CD14-positive monocyte (primary cell): ENCODE results near the gene TRPM2. TPM values are rescaled to one million over a fixed set of nuclear protein-coding genes. Genes with fewer than 3 reads are reported as not detected.

Source experiments
- DNase-seq, 3 donors: peaks; one replicate each; pipeline ENCODE4 v3.0.0-alpha.2; 2011 to 2022
- H2AFZ ChIP-seq: 2 replicates; pipeline ENCODE4 v1.6.0; 2012; ENCODE audit warnings: mild to moderate bottlenecking, low read depth, low read length, inconsistent platforms; ENCODE audit not compliant: insufficient read depth, poor library complexity, severe bottlenecking
- H3K27ac ChIP-seq, 2 donors: 1 replicate in 1 of 2; 2 replicates in 1 of 2; pipeline ENCODE4 v1.5.1; 2012 to 2013; ENCODE audit warnings: low read length in 2 of 2, control low read depth in 1 of 2, inconsistent platforms in 1 of 2, low read depth in 1 of 2, mild to moderate bottlenecking in 1 of 2
- H3K27me3 ChIP-seq, 2 donors: one replicate each; pipeline versions ENCODE4 v1.6.0 to v1.6.1; 2011 to 2013; ENCODE audit warnings: low read length in 2 of 2; ENCODE audit not compliant: control insufficient read depth in 2 of 2, insufficient read depth in 2 of 2
- H3K36me3 ChIP-seq, 2 donors: replicated peaks in 1 of 2; 1 replicate in 1 of 2; 2 replicates in 1 of 2; pipeline versions ENCODE4 v1.5.1 to v1.6.1; 2012 to 2013; ENCODE audit warnings: low read length in 2 of 2, control low read depth in 1 of 2, inconsistent platforms in 1 of 2, mild to moderate bottlenecking in 1 of 2; ENCODE audit not compliant: insufficient read depth in 2 of 2, control insufficient read depth in 1 of 2
- H3K4me1 ChIP-seq, 2 donors: 1 replicate in 1 of 2; 2 replicates in 1 of 2; pipeline versions ENCODE4 v1.5.1 to v1.6.1; 2012 to 2013; ENCODE audit warnings: low read length in 2 of 2, control low read depth in 1 of 2, inconsistent platforms in 1 of 2, mild to moderate bottlenecking in 1 of 2, moderate library complexity in 1 of 2; ENCODE audit not compliant: insufficient read depth in 2 of 2, control insufficient read depth in 1 of 2
- H3K4me2 ChIP-seq: replicated peaks from 2 replicates; pipeline ENCODE3; 2012; ENCODE audit warnings: low read length, moderate library complexity, mild to moderate bottlenecking; ENCODE audit not compliant: poor library complexity, severe bottlenecking; ENCODE audit errors: extremely low read depth
- H3K4me3 ChIP-seq, 3 experiments: fragments of 200-600 bp in 1 of 3; sonication (generic) in 1 of 3; replicated peaks in 1 of 3; 1 replicate in 2 of 3; 2 replicates in 1 of 3; pipeline ENCODE4 v1.5.1; 2011 to 2013; ENCODE audit warnings: low read length in 3 of 3, mild to moderate bottlenecking in 3 of 3, control low read depth in 2 of 3, low read depth in 2 of 3, inconsistent platforms in 1 of 3, moderate library complexity in 1 of 3
- H3K79me2 ChIP-seq: 2 replicates; pipeline ENCODE4 v1.6.0; 2012; ENCODE audit warnings: mild to moderate bottlenecking, control low read depth, inconsistent platforms, low read length, moderate library complexity; ENCODE audit not compliant: insufficient read depth
- H3K9ac ChIP-seq: 2 replicates; pipeline ENCODE4 v1.6.0; 2017; ENCODE audit warnings: low read length, mild to moderate bottlenecking; ENCODE audit not compliant: insufficient read depth, poor library complexity, severe bottlenecking
- H3K9me3 ChIP-seq, 2 donors: replicated peaks in 1 of 2; 1 replicate in 1 of 2; 2 replicates in 1 of 2; pipeline versions ENCODE4 v1.5.1 to v1.6.1; 2012 to 2013; ENCODE audit warnings: low read length in 2 of 2, control low read depth in 1 of 2; ENCODE audit not compliant: control insufficient read depth in 1 of 2, insufficient read depth in 1 of 2
- H4K20me1 ChIP-seq: 2 replicates; pipeline ENCODE4 v1.6.0; 2012; ENCODE audit warnings: mild to moderate bottlenecking, low read length, control low read depth, moderate library complexity; ENCODE audit not compliant: insufficient read depth
- H3K27ac Mint-ChIP-seq, 7 donors: one replicate each; pipeline ENCODE4 v1.8.0; 2020; ENCODE audit warnings: mild to moderate bottlenecking in 7 of 7, mixed read lengths in 7 of 7, moderate library complexity in 6 of 7, inconsistent platforms in 2 of 7
- H3K27me3 Mint-ChIP-seq, 3 donors: one replicate each; pipeline ENCODE4 v1.8.0; 2021 to 2022; ENCODE audit warnings: low read depth in 3 of 3, mild to moderate bottlenecking in 3 of 3, mixed read lengths in 3 of 3, moderate library complexity in 3 of 3, inconsistent platforms in 1 of 3
- H3K36me3 Mint-ChIP-seq, 2 donors: one replicate each; pipeline ENCODE4 v1.8.0; 2020; ENCODE audit warnings: mixed read lengths in 2 of 2, inconsistent platforms in 1 of 2, mild to moderate bottlenecking in 1 of 2
- H3K4me1 Mint-ChIP-seq: one replicate; pipeline ENCODE4 v1.8.0; 2020; ENCODE audit warnings: mild to moderate bottlenecking, mixed read lengths
- H3K4me3 Mint-ChIP-seq, 2 donors: one replicate each; pipeline ENCODE4 v1.8.0; 2020; ENCODE audit warnings: mild to moderate bottlenecking in 2 of 2, mixed read lengths in 2 of 2, moderate library complexity in 1 of 2
- H3K9me3 Mint-ChIP-seq, 7 donors: one replicate each; pipeline ENCODE4 v1.8.0; 2020 to 2022; ENCODE audit warnings: mixed read lengths in 7 of 7, mild to moderate bottlenecking in 6 of 7, moderate library complexity in 6 of 7, inconsistent platforms in 2 of 7
- CTCF ChIP-seq: fragments of 200-600 bp; IDR thresholded peaks from one replicate; pipeline ENCODE4 v1.8.0; 2022; ENCODE audit warnings: antibody characterized with exemption, mild to moderate bottlenecking
- WGBS: methylation state at CpG from one replicate; pipeline ENCODE4 v1.1.5; 2013; ENCODE audit warnings: missing lambda C conversion rate; ENCODE audit not compliant: insufficient coverage; 5-methylcytosine and 5-hydroxymethylcytosine counted together
- intact Hi-C, 2 donors: fragments of 100-400 bp; cut with micrococcal nuclease; formaldehyde crosslinking; loops; one replicate each; pipeline versions ENCODE4 v1.15.0 to v1.15.1; 2023
- polyA plus RNA-seq, 3 donors: library from polyadenylated mRNA; depleted of rRNA in 1 of 3; unstranded in 2 of 3; stranded (reverse) in 1 of 3; fragments of 300-500 nt in 2 of 3; fragments of >200 nt in 1 of 3; fragmentation: Illumina TruSeq in 2 of 3; gene quantifications; 1 replicate in 2 of 3; 2 replicates in 1 of 3; pipeline ENCODE4 v1.2.3, GENCODE V29; 2012 to 2021

Gene TRPM2
- polyA plus RNA-seq, 3 donors: 7.6 to 21.6 (median 12.2) TPM

- H3K79me2 ChIP-seq: no peaks in the 10 kb centered on the region
- peaks cover 12 to 16% of the 10 kb centered on the region in 2 donors for H3K4me1 ChIP-seq
- H3K4me3 ChIP-seq: no peak overlapping the region
- H3K4me3 Mint-ChIP-seq: no peak overlapping the region
- H4K20me1 ChIP-seq: no peaks in the 10 kb centered on the region
- peaks cover 50 to 76% of the 10 kb centered on the region in 2 donors for H3K36me3 ChIP-seq
- peaks cover 0 to 4% (median 0%) of the 10 kb centered on the region in 3 donors for H3K27me3 Mint-ChIP-seq
- H2AFZ ChIP-seq: no peak overlapping the region
- H3K27ac Mint-ChIP-seq: peak overlapping the region in 1 of 7 donors; percentile 2
- peaks cover 16% of the 10 kb centered on the region for H3K4me1 Mint-ChIP-seq
- H3K27ac ChIP-seq: no peak overlapping the region
- no CpG with 5 or more reads among the region's 2 CpGs for WGBS
- H3K9me3 Mint-ChIP-seq: no peaks in the 10 kb centered on the region
- peaks cover 61 to 80% of the 10 kb centered on the region in 2 donors for H3K36me3 Mint-ChIP-seq
- H3K9ac ChIP-seq: no peak overlapping the region
- no peak overlapping the region for H3K4me2 ChIP-seq
- intact Hi-C loops: no loop called here
- no peak for DNase-seq
- no peak for TF ChIP-seq CTCF
- no peaks in the 10 kb centered on the region for H3K9me3 ChIP-seq
- no peaks in the 10 kb centered on the region for H3K27me3 ChIP-seq
These were observed 39.5 kb downstream of the TRPM2 start for GRCh38 chr21:44392916-44393315.

DNA sequence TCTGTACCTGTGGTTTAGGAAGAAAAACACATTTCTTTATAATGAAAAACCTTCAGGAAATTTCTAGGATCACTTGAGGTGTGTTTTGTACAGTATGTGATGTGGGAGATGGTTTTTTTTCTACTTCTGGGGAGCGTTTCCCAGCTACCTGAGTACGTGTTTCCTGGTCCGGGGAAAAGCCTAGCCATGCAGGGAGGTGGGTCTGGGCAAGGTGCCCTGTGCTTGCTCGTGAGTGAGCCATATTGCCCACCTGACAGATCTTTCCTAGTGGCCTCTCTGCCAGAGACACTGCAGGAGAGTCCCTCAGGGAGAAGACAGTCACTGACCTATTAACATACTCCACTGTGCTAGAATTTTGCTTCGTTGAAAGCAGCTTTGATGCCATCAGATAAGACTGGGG, 41.3 kb downstream of the TRPM2 start:
- H3K27ac Mint-ChIP-seq: peak overlapping the region in 2 of 7 donors; percentile 10

More for the DNA sequence above, 41.3 kb downstream of the TRPM2 start:
- Histone ChIP-seq H3K79me2 (no peaks in the 10 kb centered on the region), H3K4me2 (no peak overlapping the region), H3K9me3 (no peaks in the 10 kb centered on the region), H2AFZ (no peak overlapping the region), H3K36me3 (peaks cover 63 to 77% of the 10 kb centered on the region in 2 donors), H3K27ac (no peak overlapping the region), H3K4me1 (peaks cover 12 to 16% of the 10 kb centered on the region in 2 donors), H4K20me1 (no peaks in the 10 kb centered on the region), H3K27me3 (no peaks in the 10 kb centered on the region), H3K9ac (no peak overlapping the region), H3K4me3 (no peak overlapping the region)
- intact Hi-C loops: no loop called here
- 91% methylated on average over 4 of the region's 5 CpGs for WGBS
- Mint-ChIP-seq H3K4me1 (peaks cover 16% of the 10 kb centered on the region), H3K4me3 (no peak overlapping the region), H3K27me3 (peaks cover 0 to 4% (median 0%) of the 10 kb centered on the region in 3 donors), H3K36me3 (peaks cover 63 to 82% of the 10 kb centered on the region in 2 donors), H3K9me3 (no peaks in the 10 kb centered on the region)
- TF ChIP-seq CTCF: no peak
- no peak for DNase-seq
